H1 (cell line): ENCODE measurements around the gene EMC7. TPM values are rescaled to one million over a fixed set of nuclear protein-coding genes. Genes with fewer than 3 reads are reported as not detected.

Experiments
- KDM4A ChIP-seq: IDR thresholded peaks from one replicate; pipeline ENCODE4 v1.7.1; 2012; ENCODE audit warnings: low read depth, mild to moderate bottlenecking, moderate library complexity, low read length, inconsistent platforms; ENCODE audit not compliant: severe bottlenecking
- SUZ12 ChIP-seq: fragments of 200-600 bp; sonication (generic); IDR thresholded peaks from 2 replicates; pipeline ENCODE4 v1.6.1; 2012; ENCODE audit warnings: mild to moderate bottlenecking, inconsistent platforms, low read length, moderate library complexity, mixed read lengths
- TEAD4 ChIP-seq: IDR thresholded peaks from 2 replicates; pipeline ENCODE4 v1.6.1; 2012; ENCODE audit warnings: low read depth, low read length, inconsistent platforms, mixed read lengths
- polyA plus RNA-seq, 7 experiments: library from polyadenylated mRNA; depleted of rRNA in 3 of 7; stranded (reverse) in 5 of 7; unstranded in 2 of 7; fragments of >200 nt in 5 of 7; fragments of 200-250 nt in 2 of 7; gene quantifications; 1 replicate in 5 of 7; 2 replicates in 1 of 7; 4 replicates in 1 of 7; pipeline versions ENCODE4 v1.2.1 to v1.2.3, GENCODE V29; 2011 to 2013; ENCODE audit warnings: missing spikeins in 2 of 7, mixed read lengths in 2 of 7
- total RNA-seq: library from RNA; stranded (reverse); fragmentation: NEBNext Ultra II Directional; extraction: Animal tissue kit (Norgen Biotek cat#: 25700); gene quantifications from 2 replicates; pipeline ENCODE4 v1.2.1, GENCODE V29; 2021
- TF ChIP-seq, protein P1 (sequence below): fragments of 300-600 bp; sonication (generic); IDR thresholded peaks from 2 replicates; pipeline ENCODE4 v1.7.1; 2012; ENCODE audit warnings: low read length, moderate library complexity, mild to moderate bottlenecking, inconsistent platforms; ENCODE audit not compliant: insufficient replicate concordance

The EMC7 gene
- total and polyA plus RNA-seq, 2 of the 8 experiments (the other 6 are each of a cell fraction or from before 2014, with no cell fraction given) = 29.0 to 39.0 TPM

DNA sequence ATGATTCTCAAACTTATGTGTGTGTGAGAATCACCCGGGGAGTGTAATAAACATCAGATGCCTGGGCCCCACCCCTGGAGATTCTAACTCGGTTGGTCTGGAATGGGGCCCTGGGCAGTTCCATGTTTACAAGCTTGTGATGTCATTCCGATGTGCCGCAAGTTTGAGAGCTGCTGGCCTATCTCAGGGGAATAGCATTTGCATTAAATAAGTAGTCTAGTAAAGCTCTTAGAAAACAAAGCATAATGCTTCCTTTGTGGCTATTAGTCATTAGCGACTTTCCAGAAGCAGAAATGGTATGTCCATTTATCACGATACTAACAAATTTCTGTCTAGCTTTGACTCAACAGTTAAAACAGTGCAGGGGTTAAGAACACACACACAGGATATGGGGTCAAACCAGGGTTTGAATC is 21.1 kb upstream of the EMC7 start (continued):
- TF ChIP-seq, protein P1, sequence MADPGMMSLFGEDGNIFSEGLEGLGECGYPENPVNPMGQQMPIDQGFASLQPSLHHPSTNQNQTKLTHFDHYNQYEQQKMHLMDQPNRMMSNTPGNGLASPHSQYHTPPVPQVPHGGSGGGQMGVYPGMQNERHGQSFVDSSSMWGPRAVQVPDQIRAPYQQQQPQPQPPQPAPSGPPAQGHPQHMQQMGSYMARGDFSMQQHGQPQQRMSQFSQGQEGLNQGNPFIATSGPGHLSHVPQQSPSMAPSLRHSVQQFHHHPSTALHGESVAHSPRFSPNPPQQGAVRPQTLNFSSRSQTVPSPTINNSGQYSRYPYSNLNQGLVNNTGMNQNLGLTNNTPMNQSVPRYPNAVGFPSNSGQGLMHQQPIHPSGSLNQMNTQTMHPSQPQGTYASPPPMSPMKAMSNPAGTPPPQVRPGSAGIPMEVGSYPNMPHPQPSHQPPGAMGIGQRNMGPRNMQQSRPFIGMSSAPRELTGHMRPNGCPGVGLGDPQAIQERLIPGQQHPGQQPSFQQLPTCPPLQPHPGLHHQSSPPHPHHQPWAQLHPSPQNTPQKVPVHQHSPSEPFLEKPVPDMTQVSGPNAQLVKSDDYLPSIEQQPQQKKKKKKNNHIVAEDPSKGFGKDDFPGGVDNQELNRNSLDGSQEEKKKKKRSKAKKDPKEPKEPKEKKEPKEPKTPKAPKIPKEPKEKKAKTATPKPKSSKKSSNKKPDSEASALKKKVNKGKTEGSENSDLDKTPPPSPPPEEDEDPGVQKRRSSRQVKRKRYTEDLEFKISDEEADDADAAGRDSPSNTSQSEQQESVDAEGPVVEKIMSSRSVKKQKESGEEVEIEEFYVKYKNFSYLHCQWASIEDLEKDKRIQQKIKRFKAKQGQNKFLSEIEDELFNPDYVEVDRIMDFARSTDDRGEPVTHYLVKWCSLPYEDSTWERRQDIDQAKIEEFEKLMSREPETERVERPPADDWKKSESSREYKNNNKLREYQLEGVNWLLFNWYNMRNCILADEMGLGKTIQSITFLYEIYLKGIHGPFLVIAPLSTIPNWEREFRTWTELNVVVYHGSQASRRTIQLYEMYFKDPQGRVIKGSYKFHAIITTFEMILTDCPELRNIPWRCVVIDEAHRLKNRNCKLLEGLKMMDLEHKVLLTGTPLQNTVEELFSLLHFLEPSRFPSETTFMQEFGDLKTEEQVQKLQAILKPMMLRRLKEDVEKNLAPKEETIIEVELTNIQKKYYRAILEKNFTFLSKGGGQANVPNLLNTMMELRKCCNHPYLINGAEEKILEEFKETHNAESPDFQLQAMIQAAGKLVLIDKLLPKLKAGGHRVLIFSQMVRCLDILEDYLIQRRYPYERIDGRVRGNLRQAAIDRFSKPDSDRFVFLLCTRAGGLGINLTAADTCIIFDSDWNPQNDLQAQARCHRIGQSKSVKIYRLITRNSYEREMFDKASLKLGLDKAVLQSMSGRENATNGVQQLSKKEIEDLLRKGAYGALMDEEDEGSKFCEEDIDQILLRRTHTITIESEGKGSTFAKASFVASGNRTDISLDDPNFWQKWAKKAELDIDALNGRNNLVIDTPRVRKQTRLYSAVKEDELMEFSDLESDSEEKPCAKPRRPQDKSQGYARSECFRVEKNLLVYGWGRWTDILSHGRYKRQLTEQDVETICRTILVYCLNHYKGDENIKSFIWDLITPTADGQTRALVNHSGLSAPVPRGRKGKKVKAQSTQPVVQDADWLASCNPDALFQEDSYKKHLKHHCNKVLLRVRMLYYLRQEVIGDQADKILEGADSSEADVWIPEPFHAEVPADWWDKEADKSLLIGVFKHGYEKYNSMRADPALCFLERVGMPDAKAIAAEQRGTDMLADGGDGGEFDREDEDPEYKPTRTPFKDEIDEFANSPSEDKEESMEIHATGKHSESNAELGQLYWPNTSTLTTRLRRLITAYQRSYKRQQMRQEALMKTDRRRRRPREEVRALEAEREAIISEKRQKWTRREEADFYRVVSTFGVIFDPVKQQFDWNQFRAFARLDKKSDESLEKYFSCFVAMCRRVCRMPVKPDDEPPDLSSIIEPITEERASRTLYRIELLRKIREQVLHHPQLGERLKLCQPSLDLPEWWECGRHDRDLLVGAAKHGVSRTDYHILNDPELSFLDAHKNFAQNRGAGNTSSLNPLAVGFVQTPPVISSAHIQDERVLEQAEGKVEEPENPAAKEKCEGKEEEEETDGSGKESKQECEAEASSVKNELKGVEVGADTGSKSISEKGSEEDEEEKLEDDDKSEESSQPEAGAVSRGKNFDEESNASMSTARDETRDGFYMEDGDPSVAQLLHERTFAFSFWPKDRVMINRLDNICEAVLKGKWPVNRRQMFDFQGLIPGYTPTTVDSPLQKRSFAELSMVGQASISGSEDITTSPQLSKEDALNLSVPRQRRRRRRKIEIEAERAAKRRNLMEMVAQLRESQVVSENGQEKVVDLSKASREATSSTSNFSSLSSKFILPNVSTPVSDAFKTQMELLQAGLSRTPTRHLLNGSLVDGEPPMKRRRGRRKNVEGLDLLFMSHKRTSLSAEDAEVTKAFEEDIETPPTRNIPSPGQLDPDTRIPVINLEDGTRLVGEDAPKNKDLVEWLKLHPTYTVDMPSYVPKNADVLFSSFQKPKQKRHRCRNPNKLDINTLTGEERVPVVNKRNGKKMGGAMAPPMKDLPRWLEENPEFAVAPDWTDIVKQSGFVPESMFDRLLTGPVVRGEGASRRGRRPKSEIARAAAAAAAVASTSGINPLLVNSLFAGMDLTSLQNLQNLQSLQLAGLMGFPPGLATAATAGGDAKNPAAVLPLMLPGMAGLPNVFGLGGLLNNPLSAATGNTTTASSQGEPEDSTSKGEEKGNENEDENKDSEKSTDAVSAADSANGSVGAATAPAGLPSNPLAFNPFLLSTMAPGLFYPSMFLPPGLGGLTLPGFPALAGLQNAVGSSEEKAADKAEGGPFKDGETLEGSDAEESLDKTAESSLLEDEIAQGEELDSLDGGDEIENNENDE = no peak
- no peak for TF ChIP-seq SUZ12
- TF ChIP-seq TEAD4 = no peak
- TF ChIP-seq KDM4A = no peak
